Astrocyte (in vitro differentiated cells and primary cell): ENCODE results near the gene ALG2. TPM values are rescaled to one million over a fixed set of nuclear protein-coding genes. Genes with fewer than 3 reads are reported as not detected.

Experiments used
- DNase-seq: peaks from one replicate; pipeline ENCODE4 v3.0.0-alpha.2; 2010; ENCODE audit warnings: low read depth
- FAIRE-seq: peaks from 2 replicates; lab custom pipeline; 2011; peaks lifted over from hg19 to GRCh38; lab: Jason Lieb, UNC
- H2AFZ ChIP-seq: 2 replicates; pipeline ENCODE4 v1.6.0; 2012; ENCODE audit warnings: low read depth, low read length, inconsistent platforms
- H3K27ac ChIP-seq: 2 replicates; pipeline ENCODE4 v1.5.1; 2011; ENCODE audit warnings: low read depth, low read length, inconsistent platforms
- H3K27me3 ChIP-seq: 2 replicates; pipeline ENCODE4 v1.6.0; 2011; ENCODE audit warnings: low read length, inconsistent platforms; ENCODE audit not compliant: insufficient read depth
- H3K36me3 ChIP-seq: 2 replicates; pipeline ENCODE4 v1.5.1; 2011; ENCODE audit warnings: low read length, inconsistent platforms; ENCODE audit not compliant: insufficient read depth
- H3K4me1 ChIP-seq: 2 replicates; pipeline ENCODE4 v1.5.1; 2011; ENCODE audit warnings: low read length, inconsistent platforms; ENCODE audit not compliant: insufficient read depth
- H3K4me2 ChIP-seq: 2 replicates; pipeline ENCODE4 v1.6.0; 2012; ENCODE audit warnings: low read length, inconsistent platforms
- H3K4me3 ChIP-seq: 2 replicates; pipeline ENCODE4 v1.5.1; 2011; ENCODE audit warnings: low read depth, mild to moderate bottlenecking, low read length, inconsistent platforms; ENCODE audit not compliant: insufficient read depth
- H3K79me2 ChIP-seq: 2 replicates; pipeline ENCODE4 v1.6.0; 2012; ENCODE audit warnings: mild to moderate bottlenecking, low read length, inconsistent platforms; ENCODE audit not compliant: insufficient read depth
- H3K9ac ChIP-seq: 2 replicates; pipeline ENCODE4 v1.6.0; 2012; ENCODE audit warnings: mild to moderate bottlenecking, low read length, inconsistent platforms
- H3K9me3 ChIP-seq: 2 replicates; pipeline ENCODE4 v1.5.1; 2012; ENCODE audit warnings: low read depth, mild to moderate bottlenecking, low read length, inconsistent platforms; ENCODE audit not compliant: insufficient read depth
- H4K20me1 ChIP-seq: 2 replicates; pipeline ENCODE4 v1.6.0; 2012; ENCODE audit warnings: low read length, inconsistent platforms; ENCODE audit not compliant: insufficient read depth
- H3K27ac Mint-ChIP-seq: one replicate; pipeline ENCODE4 v1.8.0; 2021; ENCODE audit warnings: mild to moderate bottlenecking, mixed read lengths; ENCODE audit not compliant: unreplicated experiment
- H3K27me3 Mint-ChIP-seq: one replicate; pipeline ENCODE4 v1.8.0; 2021; ENCODE audit warnings: low read depth, mixed read lengths; ENCODE audit not compliant: unreplicated experiment
- H3K36me3 Mint-ChIP-seq: one replicate; pipeline ENCODE4 v1.8.0; 2021; ENCODE audit warnings: low read depth, mixed read lengths; ENCODE audit not compliant: unreplicated experiment
- H3K4me1 Mint-ChIP-seq: one replicate; pipeline ENCODE4 v1.8.0; 2021; ENCODE audit warnings: low read depth, mixed read lengths; ENCODE audit not compliant: unreplicated experiment
- H3K4me3 Mint-ChIP-seq: one replicate; pipeline ENCODE4 v1.8.0; 2021; ENCODE audit warnings: mild to moderate bottlenecking, moderate library complexity, mixed read lengths; ENCODE audit not compliant: unreplicated experiment
- H3K9me3 Mint-ChIP-seq: one replicate; pipeline ENCODE4 v1.8.0; 2021; ENCODE audit warnings: mild to moderate bottlenecking, mixed read lengths; ENCODE audit not compliant: unreplicated experiment
- EZH2 ChIP-seq: IDR thresholded peaks from 2 replicates; pipeline ENCODE4 v1.6.1; 2012; ENCODE audit warnings: mild to moderate bottlenecking, low read length, inconsistent platforms; ENCODE audit not compliant: insufficient read depth
- total RNA-seq: library from RNA; stranded (reverse); gene quantifications from 2 replicates; pipeline ENCODE4 v1.2.1, GENCODE V29; 2021
- TF ChIP-seq, protein P1 (sequence below): IDR thresholded peaks from 2 replicates; pipeline ENCODE4 v1.5.1; 2011; ENCODE audit warnings: low read depth, mild to moderate bottlenecking, inconsistent platforms, low read length, moderate library complexity; ENCODE audit not compliant: insufficient read depth

The ALG2 gene
- total RNA-seq, 1 donor from 2014 or later: 33.3 TPM

DNA sequence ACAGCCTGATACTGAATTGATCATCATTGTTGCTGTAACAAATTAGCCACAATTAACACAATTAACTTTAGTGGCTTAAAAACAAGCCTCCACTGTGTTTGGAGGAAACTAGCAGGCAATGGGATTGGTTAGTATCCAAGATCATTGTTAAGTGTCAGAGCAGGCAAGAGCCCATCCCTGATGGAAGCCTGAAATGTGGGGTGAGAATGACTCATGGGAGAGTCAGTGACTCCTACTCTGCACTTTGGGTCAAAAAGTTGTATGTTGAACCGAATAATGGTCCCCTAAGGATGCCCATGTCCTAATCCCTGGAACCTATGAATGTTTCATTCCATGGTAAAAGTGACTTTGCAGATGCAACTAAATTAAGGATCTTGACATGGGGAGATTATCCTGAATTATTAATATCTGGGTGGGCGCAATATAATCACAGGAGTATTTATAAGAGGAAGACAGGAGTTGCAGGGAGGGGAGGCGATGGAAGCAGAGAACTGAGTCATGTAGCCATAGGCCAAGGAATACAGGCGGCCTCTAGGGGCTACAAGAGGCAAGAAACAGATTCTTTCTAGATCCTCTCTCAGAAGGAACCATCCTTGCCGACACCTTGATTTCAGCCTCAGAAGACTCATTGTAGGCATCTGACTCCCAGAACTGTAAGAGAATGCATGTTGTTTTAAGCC, 28.8 kb downstream of the ALG2 start:
- no peak overlapping the region for H2AFZ ChIP-seq
- H3K36me3 ChIP-seq: no peaks in the 10 kb centered on the region
- DNase-seq: no peak
- FAIRE-seq: no peak
- H3K4me1 ChIP-seq: no peaks in the 10 kb centered on the region
- H3K4me2 ChIP-seq: no peak overlapping the region
- peaks cover under 1% of the 10 kb centered on the region for H3K4me1 Mint-ChIP-seq
- H3K9me3 Mint-ChIP-seq: peaks cover 5% of the 10 kb centered on the region
- H3K36me3 Mint-ChIP-seq: no peaks in the 10 kb centered on the region
- no peaks in the 10 kb centered on the region for H3K27me3 ChIP-seq
- no peak overlapping the region for H3K4me3 ChIP-seq
- no peaks in the 10 kb centered on the region for H3K9me3 ChIP-seq
- H3K4me3 Mint-ChIP-seq: no peak overlapping the region
- H3K79me2 ChIP-seq: no peaks in the 10 kb centered on the region
- H3K27ac Mint-ChIP-seq: no peak overlapping the region
- H4K20me1 ChIP-seq: no peaks in the 10 kb centered on the region
- H3K9ac ChIP-seq: no peak overlapping the region
- no peak for TF ChIP-seq EZH2
- TF ChIP-seq, protein P1, sequence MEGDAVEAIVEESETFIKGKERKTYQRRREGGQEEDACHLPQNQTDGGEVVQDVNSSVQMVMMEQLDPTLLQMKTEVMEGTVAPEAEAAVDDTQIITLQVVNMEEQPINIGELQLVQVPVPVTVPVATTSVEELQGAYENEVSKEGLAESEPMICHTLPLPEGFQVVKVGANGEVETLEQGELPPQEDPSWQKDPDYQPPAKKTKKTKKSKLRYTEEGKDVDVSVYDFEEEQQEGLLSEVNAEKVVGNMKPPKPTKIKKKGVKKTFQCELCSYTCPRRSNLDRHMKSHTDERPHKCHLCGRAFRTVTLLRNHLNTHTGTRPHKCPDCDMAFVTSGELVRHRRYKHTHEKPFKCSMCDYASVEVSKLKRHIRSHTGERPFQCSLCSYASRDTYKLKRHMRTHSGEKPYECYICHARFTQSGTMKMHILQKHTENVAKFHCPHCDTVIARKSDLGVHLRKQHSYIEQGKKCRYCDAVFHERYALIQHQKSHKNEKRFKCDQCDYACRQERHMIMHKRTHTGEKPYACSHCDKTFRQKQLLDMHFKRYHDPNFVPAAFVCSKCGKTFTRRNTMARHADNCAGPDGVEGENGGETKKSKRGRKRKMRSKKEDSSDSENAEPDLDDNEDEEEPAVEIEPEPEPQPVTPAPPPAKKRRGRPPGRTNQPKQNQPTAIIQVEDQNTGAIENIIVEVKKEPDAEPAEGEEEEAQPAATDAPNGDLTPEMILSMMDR: no peak
- no peak overlapping the region for H3K27ac ChIP-seq
- peaks cover 14% of the 10 kb centered on the region for H3K27me3 Mint-ChIP-seq

DNA sequence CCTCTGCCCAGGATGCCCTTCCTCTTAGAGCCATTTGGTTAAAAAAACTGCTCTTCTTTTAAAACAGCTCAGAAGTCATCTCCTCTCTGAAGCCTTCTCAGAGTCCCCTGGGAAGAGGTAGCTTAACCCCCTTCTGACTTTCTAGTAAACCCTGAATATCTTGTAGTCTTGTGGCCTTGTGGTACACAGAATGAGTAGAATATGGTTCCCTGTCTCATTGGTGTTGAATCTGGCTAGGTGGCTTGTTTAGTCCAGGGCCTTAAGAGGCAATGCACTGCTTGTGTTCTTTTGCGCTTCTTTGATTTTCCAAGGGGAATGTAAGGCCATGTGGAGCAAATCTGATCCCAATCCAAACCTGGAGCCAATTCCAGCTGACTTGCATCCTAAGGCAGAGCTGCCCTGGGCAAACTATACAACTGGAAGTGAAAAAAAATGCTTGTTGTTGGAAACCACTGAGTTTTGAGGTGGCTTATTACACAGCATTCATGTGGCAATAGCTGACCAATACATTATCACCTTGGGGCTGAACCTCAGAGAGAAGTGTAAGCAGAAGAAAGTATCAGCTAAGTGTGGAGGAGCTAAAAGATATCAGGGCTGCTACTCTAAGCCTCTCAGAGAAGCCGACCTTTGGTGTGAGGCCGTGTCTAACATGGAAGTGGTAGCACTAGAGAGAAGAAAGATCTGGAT, 31.0 kb downstream of the ALG2 start:
- DNase-seq (no peak), FAIRE-seq (no peak)
- no peaks in the 10 kb centered on the region for H3K79me2 ChIP-seq
- no peak overlapping the region for H3K27ac ChIP-seq
- Mint-ChIP-seq H3K4me3 (no peak overlapping the region), H3K27me3 (peaks cover 11% of the 10 kb centered on the region), H3K27ac (no peak overlapping the region), H3K9me3 (peaks cover 1% of the 10 kb centered on the region), H3K36me3 (no peaks in the 10 kb centered on the region), H3K4me1 (no peaks in the 10 kb centered on the region)
- no peak overlapping the region for H3K4me2 ChIP-seq
- H3K9ac ChIP-seq: no peak overlapping the region
- no peaks in the 10 kb centered on the region for H3K36me3 ChIP-seq
- TF ChIP-seq EZH2: no peak
- TF ChIP-seq, protein P1: no peak
- no peak overlapping the region for H3K4me3 ChIP-seq
- no peak overlapping the region for H2AFZ ChIP-seq
- H3K27me3 ChIP-seq: no peaks in the 10 kb centered on the region
- H4K20me1 ChIP-seq: no peaks in the 10 kb centered on the region
- no peaks in the 10 kb centered on the region for H3K4me1 ChIP-seq
- H3K9me3 ChIP-seq: no peaks in the 10 kb centered on the region
